GM18861 (cell line): ENCODE measurements around the gene MS4A5.
"Not testable (repeated sequence)": the region's sequence is repeated elsewhere in the genome, so short reads cannot be mapped to it uniquely, and the experiment has no call there.

Experiments
- ATAC-seq: cut with Tn5 transposase; IDR thresholded peaks from one replicate; pipeline ENCODE4 v1.9.1; 2021; ENCODE audit not compliant: unreplicated experiment

The MS4A5 gene

GRCh38 chr11:60429272-60429671, at the start of gene MS4A5:
TSS of gene MS4A5 (plus strand) at chr11:60429572. CDS start at chr11:60429675, 103 bp downstream.
- ATAC-seq, result no peak

DNA sequence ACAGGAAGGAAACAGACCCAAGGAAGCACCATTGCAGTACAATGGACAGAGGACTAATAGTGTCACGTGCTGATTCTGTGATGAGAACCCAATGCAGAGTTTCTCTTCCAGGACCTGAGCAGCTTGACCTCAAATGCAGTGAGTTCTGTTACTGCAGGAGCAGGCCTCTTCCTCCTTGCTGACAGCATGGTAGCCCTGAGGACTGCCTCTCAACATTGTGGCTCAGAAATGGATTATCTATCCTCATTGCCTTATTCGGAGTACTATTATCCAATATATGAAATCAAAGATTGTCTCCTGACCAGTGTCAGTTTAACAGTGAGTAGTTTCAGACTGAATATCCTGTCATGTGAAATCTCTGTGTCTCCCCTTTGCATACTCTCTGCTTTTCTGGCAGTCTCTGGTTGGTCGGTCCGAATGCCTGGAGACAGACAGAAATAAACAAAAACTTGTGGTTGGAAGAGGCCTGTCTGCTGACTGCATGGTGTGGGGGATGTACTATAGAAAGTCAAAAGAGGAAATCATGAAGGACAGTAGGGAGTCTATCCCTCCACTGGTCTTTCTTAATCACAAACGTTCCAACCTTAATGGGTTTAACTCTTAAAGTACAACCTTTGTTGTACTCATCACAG, 40.0 kb upstream of the MS4A5 start:
- ATAC-seq, result peak; percentile 95

DNA sequence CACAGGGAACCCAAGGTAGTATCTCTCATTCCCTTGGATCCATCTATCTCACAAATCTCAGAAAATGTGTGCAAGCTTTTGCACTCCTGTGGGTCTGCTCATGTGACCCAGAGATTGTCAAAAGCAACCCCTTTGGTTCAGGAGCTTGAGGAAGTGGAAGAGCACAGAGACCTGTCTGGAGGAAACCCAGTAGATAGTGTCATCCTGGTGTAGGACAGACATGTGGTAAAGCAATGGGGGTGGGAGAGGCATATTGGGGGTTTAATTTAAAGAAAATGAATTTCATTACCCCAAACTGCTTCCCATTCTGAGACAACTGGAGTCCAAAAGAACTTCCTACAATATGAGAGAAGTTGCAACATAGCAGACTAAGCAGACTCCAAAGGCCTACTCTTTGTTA, 39.0 kb upstream of the MS4A5 start:
- no peak for ATAC-seq

GRCh38 chr11:60392361-60392760, 37.0 kb upstream of the MS4A5 start:
- no peak for ATAC-seq

DNA sequence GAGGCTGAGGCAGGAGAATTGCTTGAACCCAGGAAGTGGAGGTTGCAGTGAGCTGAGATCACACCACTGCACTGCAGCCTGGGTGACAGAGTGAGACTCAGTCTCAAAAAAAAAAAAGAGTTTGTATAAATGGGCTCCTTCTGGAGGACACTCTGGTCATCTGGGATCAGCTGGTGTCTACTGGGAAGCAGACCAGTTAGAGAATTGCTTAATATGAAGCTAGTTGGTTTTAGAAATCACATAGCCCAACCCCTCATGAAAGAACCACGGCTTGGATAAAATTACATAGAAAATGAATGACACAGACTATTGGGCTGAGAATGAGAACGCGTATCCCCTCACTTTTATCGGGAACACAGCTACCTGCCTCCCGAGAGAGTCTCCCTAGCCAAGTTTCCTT, 36.4 kb upstream of the MS4A5 start:
- no peak for ATAC-seq

DNA sequence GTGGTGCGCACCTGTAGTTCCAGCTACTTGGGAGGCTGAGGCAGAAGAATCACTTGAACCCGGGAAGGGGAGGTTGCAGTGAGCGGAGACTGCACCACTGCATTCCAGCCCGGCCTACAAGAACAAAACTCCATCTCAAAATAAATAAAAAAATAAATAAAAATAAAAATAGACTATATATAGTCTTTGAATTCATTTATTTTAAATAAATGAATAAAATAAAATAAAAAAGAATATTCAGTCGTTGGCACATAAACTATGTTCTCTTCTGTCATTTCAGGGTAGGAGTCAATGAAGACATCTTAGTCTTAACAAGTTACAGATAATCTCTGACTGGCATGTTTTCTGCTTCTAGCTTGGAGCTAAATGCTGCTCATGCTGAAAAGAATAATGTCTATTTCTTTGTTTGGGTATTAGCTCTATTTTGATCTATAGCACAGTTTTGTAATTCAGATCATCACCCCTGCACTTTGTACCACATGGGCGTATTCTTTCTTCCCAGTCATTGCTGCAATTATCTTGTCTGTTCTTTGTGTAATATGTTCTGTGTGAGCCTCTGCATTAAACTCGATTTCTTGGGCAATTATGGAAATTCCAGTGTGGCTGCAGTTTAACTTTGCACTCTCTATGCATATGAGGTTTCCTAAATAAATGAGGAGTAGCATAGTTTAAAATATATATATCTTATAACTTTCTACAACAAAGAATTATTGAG, 34.5 kb upstream of the MS4A5 start:
- no peak for ATAC-seq

- no peak for ATAC-seq
Observed at GRCh38 chr11:60396382-60396781, 33.0 kb upstream of the MS4A5 start, which contains the start of gene MS4A14. TSS of gene MS4A14 (plus strand) at chr11:60396459. CDS start at chr11:60396579, 120 bp downstream.

GRCh38 chr11:60396799-60397198, 32.6 kb upstream of the MS4A5 start:
- no peak for ATAC-seq

DNA sequence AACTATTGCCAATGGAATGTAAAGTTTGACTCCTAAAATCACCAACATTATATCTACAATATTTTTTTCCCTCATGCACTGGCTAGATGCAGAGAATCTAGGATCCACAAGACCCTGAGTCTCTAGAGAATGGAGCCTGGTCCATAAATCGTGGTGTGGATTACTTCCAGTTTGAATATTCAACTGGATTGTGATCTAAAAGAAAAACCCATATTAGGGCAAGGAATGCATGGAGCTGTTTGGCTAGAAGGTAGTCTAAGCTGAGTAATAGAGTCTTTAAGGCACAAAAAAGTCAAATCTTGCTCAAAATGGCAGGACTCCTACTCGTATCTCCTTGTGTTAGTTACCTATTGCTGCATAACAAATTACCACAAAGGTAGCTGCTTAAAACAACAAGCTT, 9.4 kb upstream of the MS4A5 start:
- ATAC-seq, result no peak

DNA sequence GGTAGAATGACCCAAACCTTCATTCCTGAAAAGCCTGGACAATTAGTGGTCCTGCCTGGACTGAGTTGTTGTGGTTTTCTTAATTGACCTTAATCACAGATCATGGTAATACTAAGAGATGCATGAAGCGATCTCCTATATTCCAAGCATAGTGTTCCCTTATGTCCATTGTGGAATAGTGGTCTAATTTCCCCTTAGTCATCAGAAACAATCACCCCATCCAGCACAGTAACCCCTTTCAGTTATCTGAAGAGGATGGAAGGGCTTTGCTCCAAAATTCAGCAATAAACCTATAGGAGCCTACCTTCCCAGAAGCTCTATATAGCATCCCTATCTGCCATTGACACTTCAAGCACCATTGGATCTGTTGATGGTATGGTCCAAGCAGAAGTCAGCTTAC, 6.8 kb upstream of the MS4A5 start:
- no peak for ATAC-seq

- no peak for ATAC-seq
Observed at GRCh38 chr11:60428517-60428916, 855 bp upstream of the MS4A5 start.

DNA sequence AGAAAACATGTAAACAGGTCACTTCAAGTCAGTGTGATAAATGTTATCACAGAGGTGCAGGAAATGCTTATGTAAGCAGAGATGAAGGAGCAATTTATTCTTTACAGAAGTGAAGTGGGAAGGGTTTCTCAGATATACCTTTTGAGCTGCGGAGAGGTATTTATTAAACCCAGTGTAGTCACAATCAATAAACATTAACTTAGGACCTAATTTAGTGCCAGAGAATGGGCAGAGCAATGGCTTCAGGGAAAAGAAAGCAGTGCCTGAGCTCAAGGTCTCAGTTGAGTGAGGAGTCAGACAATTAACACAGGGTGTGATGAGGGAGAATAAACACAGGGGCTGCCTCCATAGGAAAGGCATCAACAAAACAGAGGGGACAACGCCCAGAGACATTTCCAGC, 1.9 kb downstream of the MS4A5 start:
- no peak for ATAC-seq

- no peak for ATAC-seq
Observed at GRCh38 chr11:60433401-60433800, 4.0 kb downstream of the MS4A5 start.

- ATAC-seq, result no peak
Observed at GRCh38 chr11:60447070-60447469, 17.7 kb downstream of the MS4A5 start.

GRCh38 chr11:60447846-60448245, 18.5 kb downstream of the MS4A5 start:
- no peak for ATAC-seq

DNA sequence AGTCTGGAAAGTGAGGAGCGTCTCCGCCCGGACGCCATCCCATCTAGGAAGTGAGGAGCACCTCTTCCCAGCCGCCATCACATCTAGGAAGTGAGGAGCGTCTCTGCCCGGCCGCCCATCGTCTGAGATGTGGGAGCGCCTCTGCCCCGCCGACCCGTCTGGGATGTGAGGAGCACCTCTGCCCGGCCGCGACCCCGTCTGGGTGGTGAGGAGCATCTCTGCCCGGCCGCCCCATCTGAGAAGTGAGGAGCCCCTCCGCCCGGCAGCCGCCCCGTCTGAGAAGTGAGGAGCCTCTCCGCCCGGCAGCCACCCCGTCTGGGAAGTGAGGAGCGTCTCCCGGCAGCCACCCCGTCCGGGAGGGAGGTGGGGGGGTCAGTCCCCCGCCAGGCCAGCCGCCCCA, 21.8 kb downstream of the MS4A5 start:
- ATAC-seq, result not testable (repeated sequence)

DNA sequence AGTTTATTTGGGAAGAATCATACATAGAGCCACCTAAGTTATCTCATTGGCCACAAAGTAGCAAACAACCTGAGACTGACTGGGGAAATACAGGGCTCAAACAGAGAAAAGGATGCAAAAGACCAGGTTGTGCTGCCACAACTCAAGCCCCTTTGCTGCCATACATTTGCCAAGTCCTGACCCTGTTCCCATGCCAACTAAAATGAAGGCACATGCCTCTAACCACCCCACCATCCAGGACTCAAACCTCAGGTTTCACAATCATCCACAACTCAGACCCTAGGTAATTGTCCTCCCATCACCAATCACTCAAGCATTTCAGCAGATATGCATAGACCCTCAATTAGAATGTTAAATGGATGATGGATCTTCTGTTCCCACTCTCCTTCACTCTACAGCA, 24.8 kb downstream of the MS4A5 start:
- ATAC-seq, result no peak

GRCh38 chr11:60455531-60456042, 26.2 kb downstream of the MS4A5 start, which contains the start of gene MS4A1:
TSS of gene MS4A1 (plus strand) at chr11:60455847. CDS start at chr11:60462375, 6,528 bp downstream.
- ATAC-seq, result peak; percentile 81

- ATAC-seq, result peak; percentile 28
Observed at GRCh38 chr11:60457576-60457975, 28.2 kb downstream of the MS4A5 start.

DNA sequence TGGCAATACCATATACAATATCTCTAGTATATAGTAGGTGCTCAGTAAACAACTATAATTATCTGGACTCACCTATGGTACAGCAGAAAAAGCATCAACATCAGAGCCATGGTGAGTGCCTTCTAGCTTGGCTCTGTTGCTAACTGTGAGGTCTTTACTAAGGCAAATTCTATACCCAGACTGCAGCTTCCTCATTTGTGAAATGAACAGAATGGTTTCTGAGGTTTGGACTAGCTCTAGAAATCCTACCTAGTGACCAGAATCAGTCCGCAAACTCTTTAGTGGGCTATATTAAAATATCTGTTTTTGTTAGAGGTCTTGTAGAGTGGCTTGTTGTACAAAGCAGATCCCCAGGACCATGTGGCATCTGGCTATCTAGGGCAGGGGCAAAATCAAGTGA, 30.0 kb downstream of the MS4A5 start:
- ATAC-seq, result no peak

DNA sequence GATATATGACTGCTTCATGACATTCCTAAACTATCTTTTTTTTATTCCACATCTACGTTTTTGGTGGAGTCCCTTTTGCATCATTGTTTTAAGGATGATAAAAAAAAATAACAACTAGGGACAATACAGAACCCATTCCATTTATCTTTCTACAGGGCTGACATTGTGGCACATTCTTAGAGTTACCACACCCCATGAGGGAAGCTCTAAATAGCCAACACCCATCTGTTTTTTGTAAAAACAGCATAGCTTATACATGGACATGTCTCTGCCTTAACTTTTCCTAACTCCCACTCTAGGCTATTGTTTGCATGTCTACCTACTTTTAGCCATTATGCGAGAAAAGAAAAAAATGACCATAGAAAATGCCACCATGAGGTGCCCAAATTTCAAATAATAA, 39.5 kb downstream of the MS4A5 start:
- no peak for ATAC-seq

DNA sequence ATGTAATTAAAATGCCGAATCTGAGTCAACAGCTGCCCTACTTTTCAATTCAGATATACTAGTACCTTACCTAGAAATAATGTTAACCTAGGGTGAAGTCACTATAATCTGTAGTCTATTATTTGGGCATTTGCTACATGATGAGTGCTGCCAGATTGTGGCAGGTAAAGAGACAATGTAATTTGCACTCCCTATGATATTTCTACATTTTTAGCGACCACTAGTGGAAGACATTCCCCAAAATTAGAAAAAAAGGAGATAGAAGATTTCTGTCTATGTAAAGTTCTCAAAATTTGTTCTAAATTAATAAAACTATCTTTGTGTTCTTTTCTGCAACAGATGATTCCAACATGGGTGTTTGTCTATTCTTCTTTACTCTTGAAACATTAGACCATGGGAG, 40.4 kb downstream of the MS4A5 start:
- no peak for ATAC-seq
